ENCODE results near the gene EEA1. TPM values are rescaled to one million over a fixed set of nuclear protein-coding genes. Genes with fewer than 3 reads are reported as not detected.
A peak's percentile ranks its signal among the peaks of the same experiment; 100 is the strongest.

Gene EEA1
- total and polyA plus RNA-seq, 4 experiments from 2014 or later: 2.8 to 16.4 (median 16.1) TPM

DNA sequence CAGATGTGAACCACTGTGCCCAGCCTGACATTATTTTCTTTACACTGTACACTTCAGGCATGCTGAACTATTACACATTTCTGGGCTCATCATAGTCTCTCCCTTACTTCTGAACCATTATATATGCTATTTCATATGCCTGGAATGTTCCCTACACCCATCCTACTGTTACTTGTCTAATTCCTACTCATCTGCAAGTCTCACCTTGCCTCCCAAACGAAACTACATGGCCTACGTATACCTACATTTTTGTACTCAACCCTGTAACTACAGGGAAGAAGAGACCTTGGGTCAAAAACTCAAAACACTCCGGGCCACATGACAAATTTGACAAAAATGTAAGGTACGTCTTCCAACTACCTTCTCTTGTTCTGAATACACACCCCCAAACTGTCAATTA lies 9.5 kb upstream of the EEA1 start:
- no peaks in the 10 kb centered on the region for H3K9me3 ChIP-seq (ENCODE audit: control insufficient read depth in 1 of 2, low read length in 2 of 2)
- intact Hi-C loops (cut with micrococcal nuclease): no loop called here
- Mint-ChIP-seq H3K27ac (no peak overlapping the region), H3K9me3 (peaks cover 0 to 2% (median 0%) of the 10 kb centered on the region in 8 donors), H3K27me3 (no peaks in the 10 kb centered on the region), H3K36me3 (no peaks in the 10 kb centered on the region), H3K4me3 (no peak overlapping the region), H3K4me1 (no peaks in the 10 kb centered on the region)
- H3K4me3 ChIP-seq (ENCODE audit: low read length in 2 of 2): no peak overlapping the region
- CTCF ChIA-PET (ENCODE audit: partially characterized antibody): interaction anchor here (1.0 kb wide), 1 partner anchor 10 kb away, joined by 3 read pairs; the partner anchor contains the start of gene EEA1
- H3K4me1 ChIP-seq (ENCODE audit: insufficient read depth, low read length): no peaks in the 10 kb centered on the region
- no peaks in the 10 kb centered on the region for H3K36me3 ChIP-seq (ENCODE audit: insufficient read depth, low read length)
- DNase-seq: no peak
- POLR2A ChIA-PET (ENCODE audit: partially characterized antibody): no interaction called here
- no peaks in the 10 kb centered on the region for H3K27me3 ChIP-seq (ENCODE audit: insufficient read depth, low read length)
- no peak overlapping the region for H3K27ac ChIP-seq (ENCODE audit: low read depth, low read length)

DNA sequence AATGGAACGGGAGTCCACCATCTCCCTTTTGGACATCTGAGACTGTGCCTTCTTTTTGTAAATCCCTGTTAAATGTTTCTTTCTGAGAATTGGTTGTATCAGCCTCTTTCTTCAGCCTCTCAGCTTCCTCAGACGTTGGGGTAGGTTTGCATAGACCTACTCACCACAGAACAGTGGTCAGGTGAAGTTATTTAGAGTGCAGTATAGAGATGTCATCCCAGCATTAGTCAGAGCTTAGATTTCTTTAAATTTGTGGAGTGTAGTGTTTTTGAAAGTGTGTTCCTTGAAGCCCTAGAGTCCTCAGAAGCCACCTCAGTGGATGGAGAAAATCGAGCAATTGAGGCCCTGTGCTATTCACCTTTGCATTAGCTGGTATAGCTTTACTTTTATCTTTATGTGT lies 8.9 kb upstream of the EEA1 start:
- Histone ChIP-seq H3K27ac (ENCODE audit: low read depth, low read length) (no peak overlapping the region), H3K4me1 (ENCODE audit: insufficient read depth, low read length) (no peaks in the 10 kb centered on the region), H3K4me3 (ENCODE audit: low read length in 2 of 2) (no peak overlapping the region), H3K27me3 (ENCODE audit: insufficient read depth, low read length) (no peaks in the 10 kb centered on the region), H3K9me3 (ENCODE audit: control insufficient read depth in 1 of 2, low read length in 2 of 2) (no peaks in the 10 kb centered on the region), H3K36me3 (ENCODE audit: insufficient read depth, low read length) (no peaks in the 10 kb centered on the region)
- Mint-ChIP-seq H3K27me3 (no peaks in the 10 kb centered on the region), H3K4me3 (no peak overlapping the region), H3K36me3 (no peaks in the 10 kb centered on the region), H3K27ac (no peak overlapping the region), H3K4me1 (no peaks in the 10 kb centered on the region), H3K9me3 (peaks cover 0 to 2% (median 0%) of the 10 kb centered on the region in 8 donors)
- intact Hi-C loops (cut with micrococcal nuclease): no loop called here
- POLR2A ChIA-PET (ENCODE audit: partially characterized antibody): no interaction called here
- no peak for DNase-seq
- CTCF ChIA-PET (ENCODE audit: partially characterized antibody): interaction anchor here (0.7 to 1.2 kb wide), 4 partner anchors 9 to 1149 kb away, joined by 3 read pairs; partner anchors contain the start of gene EEA1

DNA sequence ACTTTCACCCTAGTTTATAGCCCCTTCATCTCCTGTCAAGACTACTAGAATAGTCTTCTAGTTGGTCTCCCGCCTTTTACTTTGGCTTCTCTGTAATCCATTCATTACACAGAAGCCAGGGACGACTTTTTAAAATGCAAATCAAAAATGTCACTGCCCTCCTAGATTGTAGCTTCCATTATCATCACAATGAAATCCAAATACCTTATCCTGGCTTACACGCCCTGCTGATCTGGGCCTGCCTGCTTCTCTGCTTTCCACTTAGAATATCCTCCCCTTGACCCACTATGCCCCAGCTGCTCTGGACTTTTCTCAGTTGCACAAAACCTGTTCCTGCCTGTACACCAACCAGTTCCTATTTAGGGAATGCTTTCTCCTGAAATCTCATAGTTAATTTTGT lies 4.5 kb upstream of the EEA1 start:
- peak overlapping the region in 1 of 7 donors; percentile 8 for H3K27ac Mint-ChIP-seq
- CTCF ChIA-PET (ENCODE audit: partially characterized antibody): no interaction called here
- H3K4me1 Mint-ChIP-seq: peaks cover 1 to 9% (median 8%) of the 10 kb centered on the region in 4 donors

DNA sequence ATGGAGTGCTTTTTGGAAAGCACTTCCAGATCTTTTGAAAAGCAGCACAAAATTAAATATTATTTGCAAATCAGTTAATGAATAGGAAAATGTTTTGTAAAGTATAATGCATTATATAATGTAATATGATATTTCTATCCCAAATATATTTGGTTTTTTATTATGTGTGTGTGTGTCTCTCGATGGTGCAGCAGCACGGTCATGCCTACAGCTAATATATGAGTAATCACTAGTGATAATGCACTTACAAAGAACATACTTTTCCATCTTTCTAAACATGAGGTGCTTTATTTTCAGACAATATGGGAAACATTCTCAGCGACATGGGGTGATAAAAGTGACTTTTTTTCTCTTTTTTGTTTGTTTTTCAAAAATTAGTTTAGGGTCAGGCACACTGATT lies 1.3 kb upstream of the EEA1 start:
- ChIA-PET POLR2A (ENCODE audit: partially characterized antibody) (interaction anchor here (0.7 to 2.2 kb wide), 8 partner anchors 19 to 511 kb away, joined by 3 to 11 read pairs (median 6); partner anchors contain the start of genes NUDT4 and UBE2N), CTCF (ENCODE audit: partially characterized antibody) (interaction anchor here (0.7 to 2.5 kb wide), 8 partner anchors 14 to 1172 kb away, joined by 3 to 10 read pairs (median 3); no protein-coding TSS in a partner anchor)
- peaks cover 18 to 29% (median 28%) of the 10 kb centered on the region in 4 donors for H3K4me1 Mint-ChIP-seq
- no peaks in the 10 kb centered on the region for H3K9me3 ChIP-seq (ENCODE audit: control insufficient read depth in 1 of 2, low read length in 2 of 2)
- intact Hi-C loops (cut with micrococcal nuclease): no loop called here
- H3K27ac Mint-ChIP-seq: peak overlapping the region in 3 of 7 donors; percentile 29 to 87 (median 68)
- H3K4me1 ChIP-seq (ENCODE audit: insufficient read depth, low read length): peaks cover 28% of the 10 kb centered on the region
- H3K4me3 Mint-ChIP-seq: peak overlapping the region in 6 of 8 donors; percentile 87 to 93 (median 92)
- H3K4me3 ChIP-seq (ENCODE audit: low read length in 2 of 2): no peak overlapping the region
- no peaks in the 10 kb centered on the region for H3K27me3 ChIP-seq (ENCODE audit: insufficient read depth, low read length)
- no peaks in the 10 kb centered on the region for H3K36me3 ChIP-seq (ENCODE audit: insufficient read depth, low read length)
- peaks cover 0 to 5% of the 10 kb centered on the region in 2 donors for H3K36me3 Mint-ChIP-seq
- no peak for DNase-seq
- no peaks in the 10 kb centered on the region for H3K27me3 Mint-ChIP-seq
- no peak overlapping the region for H3K27ac ChIP-seq (ENCODE audit: low read depth, low read length)
- no peaks in the 10 kb centered on the region for H3K9me3 Mint-ChIP-seq

More for the DNA sequence above, 4.5 kb upstream of the EEA1 start:
- Mint-ChIP-seq H3K27me3 (no peaks in the 10 kb centered on the region), H3K9me3 (no peaks in the 10 kb centered on the region), H3K36me3 (no peaks in the 10 kb centered on the region), H3K4me3 (no peak overlapping the region)
- no peak for DNase-seq
- no peak overlapping the region for H3K27ac ChIP-seq (ENCODE audit: low read depth, low read length)
- no peaks in the 10 kb centered on the region for H3K27me3 ChIP-seq (ENCODE audit: insufficient read depth, low read length)
- POLR2A ChIA-PET (ENCODE audit: partially characterized antibody): no interaction called here
- peaks cover 6% of the 10 kb centered on the region for H3K4me1 ChIP-seq (ENCODE audit: insufficient read depth, low read length)
- H3K36me3 ChIP-seq (ENCODE audit: insufficient read depth, low read length): no peaks in the 10 kb centered on the region
- H3K9me3 ChIP-seq (ENCODE audit: control insufficient read depth in 1 of 2, low read length in 2 of 2): no peaks in the 10 kb centered on the region
- intact Hi-C loops (cut with micrococcal nuclease): no loop called here
- H3K4me3 ChIP-seq (ENCODE audit: low read length in 2 of 2): no peak overlapping the region

DNA sequence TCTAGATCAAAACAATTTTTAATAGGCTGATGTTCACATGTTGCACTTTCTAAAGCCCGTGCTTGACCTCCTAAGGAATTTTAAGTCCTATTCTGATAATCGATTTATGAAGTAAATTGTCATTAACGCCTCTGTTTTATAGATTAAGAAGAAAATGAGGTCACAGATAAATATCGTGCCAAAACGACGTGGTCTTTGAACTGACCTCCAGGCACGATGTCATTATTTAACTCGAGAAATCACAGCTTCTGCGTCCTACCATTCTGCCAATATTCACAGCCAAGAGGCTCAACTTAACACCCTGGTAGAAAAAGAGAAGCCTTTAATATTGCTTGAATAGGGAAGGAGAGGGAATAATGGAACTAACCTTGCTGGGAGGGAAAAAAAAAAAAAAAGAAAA lies 888 bp upstream of the EEA1 start:
- no peaks in the 10 kb centered on the region for H3K27me3 Mint-ChIP-seq
- Histone ChIP-seq H3K27me3 (ENCODE audit: insufficient read depth, low read length) (no peaks in the 10 kb centered on the region), H3K27ac (ENCODE audit: low read depth, low read length) (peak overlapping the region; percentile 90), H3K4me1 (ENCODE audit: insufficient read depth, low read length) (peaks cover 28% of the 10 kb centered on the region), H3K36me3 (ENCODE audit: insufficient read depth, low read length) (no peaks in the 10 kb centered on the region), H3K9me3 (ENCODE audit: control insufficient read depth in 1 of 2, low read length in 2 of 2) (no peaks in the 10 kb centered on the region), H3K4me3 (ENCODE audit: low read length in 2 of 2) (peak overlapping the region; percentile 57 to 59)
- peaks cover 0 to 5% of the 10 kb centered on the region in 2 donors for H3K36me3 Mint-ChIP-seq
- ChIA-PET CTCF (ENCODE audit: partially characterized antibody) (interaction anchor here (0.7 to 2.5 kb wide), 5 partner anchors 8 to 1172 kb away, joined by 3 to 10 read pairs (median 3); no protein-coding TSS in a partner anchor), POLR2A (ENCODE audit: partially characterized antibody) (interaction anchor here (0.8 to 4.1 kb wide), 14 partner anchors 19 to 1278 kb away, joined by 3 to 36 read pairs (median 6); partner anchors contain the start of genes BTG1, NUDT4 and UBE2N)
- intact Hi-C loops (cut with micrococcal nuclease): loop anchor here (1.0 to 5.0 kb wide), 8 partner anchors 68 to 1532 kb away; partner anchors contain the start of genes CRADD, NUDT4 and UBE2N
- H3K27ac Mint-ChIP-seq: peak overlapping the region; percentile 87 to 98 (median 95)
- no peak for DNase-seq
- H3K9me3 Mint-ChIP-seq: no peaks in the 10 kb centered on the region
- H3K4me1 Mint-ChIP-seq: peaks cover 18 to 33% (median 29%) of the 10 kb centered on the region in 4 donors
- H3K4me3 Mint-ChIP-seq: peak overlapping the region; percentile 87 to 94 (median 92)

DNA sequence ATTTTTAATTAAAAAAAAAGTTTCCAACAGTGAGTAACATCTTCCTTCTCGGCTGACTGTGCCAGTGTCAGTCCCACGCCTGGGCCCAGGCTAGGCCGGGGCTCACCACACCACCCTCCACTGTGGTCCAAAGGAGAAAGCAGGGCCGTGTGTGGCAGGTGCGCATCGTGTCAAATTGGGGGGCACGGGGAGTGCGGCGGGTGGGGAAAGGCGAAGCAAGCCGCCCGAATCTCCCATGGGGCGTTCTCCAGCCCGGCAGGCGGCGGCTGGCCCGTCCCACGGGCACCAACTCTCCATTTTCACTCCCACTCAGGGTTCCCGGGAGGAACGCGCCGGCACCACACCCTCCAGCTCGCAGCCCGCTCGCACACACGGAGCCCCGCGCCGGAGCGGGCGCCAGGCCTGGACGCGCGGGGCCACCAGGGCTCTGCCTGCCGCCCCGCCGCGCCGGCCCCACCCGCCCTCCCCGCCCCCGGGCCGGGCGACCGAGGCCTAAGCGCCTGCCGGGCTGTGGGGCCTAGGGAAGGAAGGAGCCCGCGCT lies 604 bp downstream of the EEA1 start:
- H3K4me1 ChIP-seq (ENCODE audit: insufficient read depth, low read length): peaks cover 28% of the 10 kb centered on the region
- peak overlapping the region; percentile 12 to 57 for H3K4me3 ChIP-seq (ENCODE audit: low read length in 2 of 2)
- H3K4me1 Mint-ChIP-seq: peaks cover 22 to 40% (median 33%) of the 10 kb centered on the region in 4 donors
- H3K36me3 Mint-ChIP-seq: peaks cover under 1 to 5% of the 10 kb centered on the region in 2 donors
- H3K27ac Mint-ChIP-seq: peak overlapping the region; percentile 87 to 98 (median 94)
- H3K9me3 ChIP-seq (ENCODE audit: control insufficient read depth in 1 of 2, low read length in 2 of 2): no peaks in the 10 kb centered on the region
- no peaks in the 10 kb centered on the region for H3K9me3 Mint-ChIP-seq
- POLR2A ChIA-PET (ENCODE audit: partially characterized antibody): interaction anchor here (1.1 to 4.1 kb wide), 14 partner anchors 18 to 1280 kb away, joined by 3 to 36 read pairs (median 6); partner anchors contain the start of genes BTG1 and CRADD
- CTCF ChIA-PET (ENCODE audit: partially characterized antibody): interaction anchor here (0.7 to 2.5 kb wide), 7 partner anchors 10 to 1546 kb away, joined by 3 to 10 read pairs (median 3); no protein-coding TSS in a partner anchor
- DNase-seq: peak in 3 of 5 donors; percentile 27 to 66 (median 39)
- no peaks in the 10 kb centered on the region for H3K27me3 Mint-ChIP-seq
- peak overlapping the region; percentile 90 for H3K27ac ChIP-seq (ENCODE audit: low read depth, low read length)
- H3K4me3 Mint-ChIP-seq: peak overlapping the region; percentile 89 to 93 (median 91)
- H3K27me3 ChIP-seq (ENCODE audit: insufficient read depth, low read length): no peaks in the 10 kb centered on the region
- no peaks in the 10 kb centered on the region for H3K36me3 ChIP-seq (ENCODE audit: insufficient read depth, low read length)
- intact Hi-C loops (cut with micrococcal nuclease): loop anchor here (5.0 kb wide), 4 partner anchors 66 to 1534 kb away; partner anchors contain the start of gene CRADD

All from CD4-positive, alpha-beta memory T cell (primary cell).